Fibroblast of skin of scalp (primary cell): ENCODE data around the gene SPTB.

ENCODE experiments used
- DNase-seq: peaks from one replicate; pipeline ENCODE4 v3.0.0-alpha.2; 2013

The SPTB gene

DNA sequence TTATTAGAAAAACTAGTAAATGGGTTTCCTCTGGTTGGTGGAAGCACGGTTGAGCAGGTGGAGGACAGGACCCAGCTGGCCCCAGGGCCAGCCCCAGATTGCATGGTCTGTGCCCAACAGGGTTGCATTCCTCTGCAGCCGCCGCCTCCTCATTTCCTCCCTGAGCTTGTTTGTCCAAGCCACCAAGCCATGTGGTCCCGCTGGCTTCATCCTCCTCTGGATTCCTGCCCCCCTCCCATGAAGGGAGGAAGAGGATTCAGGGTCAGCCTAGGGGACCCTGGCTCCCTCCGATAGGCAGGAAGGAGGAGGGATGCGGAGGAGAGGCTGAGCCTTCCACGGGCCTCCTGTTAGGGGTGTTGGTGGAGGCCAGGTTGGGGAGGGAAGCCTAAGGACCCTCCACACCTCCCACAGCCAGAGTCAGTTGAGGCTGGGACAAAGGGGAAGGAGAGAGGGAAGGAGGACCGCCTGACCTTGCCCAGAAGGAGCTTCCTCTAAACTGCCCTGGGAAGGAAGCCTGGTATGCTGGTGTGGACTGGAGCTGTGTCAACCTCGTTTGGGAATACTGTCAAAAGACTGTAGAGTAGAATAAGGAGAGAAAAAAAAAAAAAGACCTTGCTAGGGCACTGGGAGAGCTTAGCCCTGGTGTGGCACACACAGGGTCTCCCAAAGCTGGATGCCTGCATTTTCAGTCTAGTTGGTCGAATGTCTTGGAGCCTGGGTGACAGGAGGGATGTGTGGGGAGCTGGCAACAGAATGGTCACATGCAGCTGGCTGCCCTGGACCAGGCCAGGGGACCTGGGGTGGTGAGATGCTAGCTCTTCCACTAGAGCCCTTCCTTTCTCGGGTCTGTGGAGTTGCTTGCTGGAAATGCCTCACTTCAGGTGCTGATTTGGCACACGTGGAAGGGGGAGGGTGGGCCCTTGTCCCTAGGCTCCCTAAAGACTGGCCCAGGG, 133.1 kb downstream of the SPTB start:
- peak; percentile 24 for DNase-seq

GRCh38 chr14:64745511-64746091, 134.1 kb downstream of the SPTB start:
- DNase-seq, result no peak

GRCh38 chr14:64743061-64743460, 136.6 kb downstream of the SPTB start:
- DNase-seq, result no peak

DNA sequence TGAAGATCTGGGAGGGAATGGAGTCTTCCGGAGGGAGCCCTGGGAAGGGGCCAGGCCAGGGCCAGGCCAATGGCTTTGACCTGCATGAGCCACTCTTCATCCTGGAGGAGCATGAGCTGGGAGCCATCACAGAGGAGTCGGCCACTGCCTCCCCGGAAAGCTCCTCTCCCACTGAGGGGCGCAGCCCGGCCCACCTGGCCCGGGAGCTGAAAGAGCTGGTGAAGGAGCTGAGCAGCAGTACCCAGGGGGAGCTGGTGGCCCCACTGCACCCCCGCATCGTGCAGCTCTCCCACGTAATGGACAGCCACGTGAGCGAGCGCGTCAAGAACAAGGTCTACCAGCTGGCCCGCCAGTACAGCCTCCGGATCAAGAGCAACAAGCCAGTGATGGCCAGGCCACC, 137.7 kb downstream of the SPTB start:
- no peak for DNase-seq

DNA sequence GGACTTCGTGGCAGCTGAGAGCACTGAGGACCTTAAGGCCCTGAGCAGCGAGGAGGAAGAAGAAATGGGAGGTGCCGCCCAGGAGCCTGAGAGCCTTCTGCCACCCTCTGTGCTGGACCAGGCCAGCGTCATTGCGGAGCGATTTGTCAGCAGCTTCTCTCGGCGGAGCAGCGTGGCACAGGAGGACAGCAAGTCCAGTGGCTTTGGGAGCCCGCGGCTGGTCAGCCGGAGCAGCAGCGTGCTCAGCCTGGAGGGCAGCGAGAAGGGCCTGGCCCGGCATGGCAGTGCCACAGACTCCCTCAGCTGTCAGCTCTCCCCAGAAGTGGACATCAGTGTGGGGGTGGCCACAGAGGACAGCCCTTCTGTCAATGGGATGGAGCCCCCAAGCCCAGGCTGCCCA, 138.5 kb downstream of the SPTB start:
- no peak for DNase-seq

DNA sequence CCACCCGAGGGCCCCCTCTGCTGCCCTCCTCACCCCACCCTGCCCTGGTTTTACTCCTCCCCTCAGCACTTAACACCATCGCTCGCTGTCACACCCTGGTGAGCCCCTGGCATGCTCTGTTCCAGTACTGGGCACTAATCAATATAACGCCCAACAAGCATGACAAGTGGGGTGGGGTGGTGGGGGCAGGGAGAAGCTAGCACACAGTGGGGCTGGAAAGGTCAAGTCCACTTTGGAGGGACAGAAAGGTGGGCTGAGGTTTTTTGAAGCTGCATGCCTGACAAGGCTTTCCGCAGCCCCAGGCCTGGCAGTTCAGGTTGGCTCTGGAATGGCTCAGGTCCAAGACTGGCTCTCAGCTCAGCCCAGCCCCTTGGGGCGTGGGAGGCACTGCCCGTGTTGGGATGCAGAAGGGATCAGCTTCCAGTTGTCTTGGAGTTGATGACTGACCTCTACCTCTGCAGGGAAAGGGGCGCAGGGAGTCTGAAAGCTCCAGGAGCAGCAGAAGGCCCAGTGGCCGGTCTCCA, 141.4 kb downstream of the SPTB start:
- no peak for DNase-seq

DNA sequence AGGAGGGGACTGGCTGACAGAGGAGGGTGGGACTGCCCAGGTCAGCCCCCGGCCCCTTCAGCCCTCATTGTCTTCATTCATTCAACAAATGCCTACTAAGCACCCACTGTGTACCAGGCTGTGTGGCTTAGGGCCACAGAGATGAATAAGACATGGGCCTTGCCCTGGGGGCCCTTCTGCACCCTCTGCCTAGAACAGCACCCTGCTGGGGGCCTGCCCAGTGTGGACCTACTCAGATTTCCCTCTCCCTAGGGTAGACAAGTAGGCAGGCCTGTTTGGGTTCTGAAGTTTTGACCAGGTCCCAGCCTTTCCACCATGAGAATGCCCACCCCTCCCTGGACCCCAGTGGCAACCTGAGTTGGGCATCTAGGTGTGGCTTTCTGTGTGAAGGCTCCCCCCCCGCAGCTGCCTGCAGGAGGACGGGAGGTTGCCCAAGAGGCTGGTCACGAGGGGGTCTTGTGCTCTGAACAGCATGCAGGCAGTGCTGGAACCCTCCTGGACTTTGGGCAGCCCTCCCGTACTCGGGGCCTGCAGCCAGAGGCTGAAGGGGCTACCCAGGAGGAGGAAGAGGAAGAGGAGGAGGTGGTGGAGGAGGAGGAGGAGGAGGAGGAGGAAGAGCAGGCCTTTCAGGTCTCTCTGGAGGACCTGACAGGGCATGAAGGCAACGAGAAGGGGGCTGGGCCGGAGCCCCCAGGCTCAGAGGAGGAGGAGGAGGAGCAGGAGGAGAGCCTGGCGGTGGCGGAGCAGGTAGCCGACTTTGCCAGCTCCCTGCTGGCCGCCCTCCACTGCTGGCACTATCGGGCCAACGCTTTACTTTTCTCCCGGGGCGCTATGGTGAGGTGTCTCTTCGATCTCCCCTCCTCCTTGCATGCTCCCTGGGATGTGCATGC, 142.1 kb downstream of the SPTB start:
- no peak for DNase-seq

GRCh38 chr14:64736271-64737169, 143.2 kb downstream of the SPTB start:
- DNase-seq, result no peak

GRCh38 chr14:64734990-64735389, 144.7 kb downstream of the SPTB start:
- DNase-seq, result no peak

DNA sequence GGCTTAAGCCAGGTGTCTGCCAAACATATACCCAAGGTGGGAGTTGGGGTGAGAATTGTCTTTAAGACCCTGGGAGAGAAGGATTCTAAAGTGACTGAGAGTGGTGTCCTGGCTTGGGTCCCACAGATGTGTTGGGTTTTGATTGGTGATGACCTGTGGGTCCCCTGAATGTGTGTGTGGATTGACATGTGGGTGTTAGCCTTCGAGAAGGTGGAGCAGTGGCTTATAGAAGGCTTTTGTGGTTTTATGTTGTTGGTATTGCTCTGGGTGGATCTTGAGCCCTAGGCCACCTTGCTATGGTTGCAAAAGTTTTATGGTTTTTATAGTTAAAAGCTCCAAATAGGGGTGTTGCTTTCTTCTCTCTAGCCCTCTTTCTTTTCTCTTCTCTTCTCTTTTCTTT, 145.8 kb downstream of the SPTB start:
- DNase-seq, result no peak

DNA sequence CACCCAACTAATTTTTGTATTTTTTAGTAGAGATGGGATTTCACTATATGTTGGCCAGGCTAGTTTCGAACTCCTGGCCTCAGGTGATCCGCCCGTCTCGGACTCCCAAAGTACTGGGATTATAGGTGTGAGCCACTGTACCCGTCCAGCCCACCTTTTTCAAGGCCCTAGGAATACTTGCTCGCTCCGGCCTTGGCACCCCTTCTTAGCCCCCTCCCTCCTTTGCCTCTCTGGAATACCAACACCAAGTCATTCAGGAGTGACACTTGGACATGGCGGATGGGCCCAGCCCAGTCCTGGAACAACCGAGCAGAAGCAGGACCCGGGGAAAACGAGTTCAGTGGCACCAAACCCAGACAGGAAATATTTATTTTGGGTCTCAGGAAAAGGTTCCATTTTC, 146.4 kb downstream of the SPTB start:
- no peak for DNase-seq

DNA sequence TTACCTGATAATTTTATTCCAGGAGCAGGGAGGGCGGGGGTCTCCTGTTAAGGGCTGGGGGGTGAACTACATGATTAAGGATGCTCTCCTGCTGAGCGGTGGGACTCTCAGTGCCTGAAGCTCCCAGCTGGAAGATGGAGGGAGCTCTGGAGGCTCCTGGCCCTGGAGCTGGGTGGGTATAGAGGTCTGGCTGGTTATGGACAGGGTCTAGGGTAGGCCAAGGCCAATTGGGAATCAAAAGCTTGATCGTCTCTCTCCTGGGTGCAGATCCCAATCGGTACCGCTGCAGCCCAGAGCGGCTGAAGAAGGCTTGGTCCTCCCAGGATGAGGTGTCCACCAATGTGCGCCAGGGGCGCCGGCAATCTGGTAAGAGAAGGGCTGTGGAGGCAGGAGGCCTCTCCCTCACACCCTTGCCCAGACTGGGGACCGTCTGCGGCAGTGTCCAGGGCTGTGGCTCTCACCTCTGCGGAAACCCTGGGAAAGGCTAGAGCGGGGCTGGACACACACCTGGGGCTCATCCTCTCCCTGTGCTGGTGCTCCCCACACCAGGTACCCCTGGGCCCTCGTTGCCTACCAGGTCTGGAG, 147.1 kb downstream of the SPTB start:
- no peak for DNase-seq

GRCh38 chr14:64732066-64732465, 147.6 kb downstream of the SPTB start:
- DNase-seq, result no peak

- no peak for DNase-seq
Observed at GRCh38 chr14:64731141-64731581, 148.5 kb downstream of the SPTB start.

GRCh38 chr14:64730681-64731080, 149.0 kb downstream of the SPTB start:
- DNase-seq, result no peak

DNA sequence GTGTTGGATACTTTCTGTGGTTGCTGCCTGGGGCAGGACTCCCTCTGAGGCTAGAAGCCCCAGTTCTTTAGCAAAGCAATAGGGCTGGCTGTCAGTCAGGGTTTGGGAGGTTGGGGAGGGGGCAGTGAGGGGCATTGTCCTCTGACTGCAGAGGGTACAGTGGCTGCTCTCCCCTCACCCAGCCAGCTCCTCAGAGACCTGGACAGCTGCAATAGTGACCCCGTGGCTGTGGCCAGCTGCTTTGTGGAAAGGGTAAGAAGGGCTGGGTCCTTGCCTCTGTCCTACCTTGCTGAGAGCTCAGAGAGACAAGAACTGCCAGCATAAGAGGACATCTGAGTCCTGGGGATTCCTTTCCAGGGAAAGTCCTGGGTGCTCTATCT, 149.7 kb downstream of the SPTB start:
- DNase-seq, result no peak

GRCh38 chr14:64729386-64730060, 150.2 kb downstream of the SPTB start:
- DNase-seq, result no peak

DNA sequence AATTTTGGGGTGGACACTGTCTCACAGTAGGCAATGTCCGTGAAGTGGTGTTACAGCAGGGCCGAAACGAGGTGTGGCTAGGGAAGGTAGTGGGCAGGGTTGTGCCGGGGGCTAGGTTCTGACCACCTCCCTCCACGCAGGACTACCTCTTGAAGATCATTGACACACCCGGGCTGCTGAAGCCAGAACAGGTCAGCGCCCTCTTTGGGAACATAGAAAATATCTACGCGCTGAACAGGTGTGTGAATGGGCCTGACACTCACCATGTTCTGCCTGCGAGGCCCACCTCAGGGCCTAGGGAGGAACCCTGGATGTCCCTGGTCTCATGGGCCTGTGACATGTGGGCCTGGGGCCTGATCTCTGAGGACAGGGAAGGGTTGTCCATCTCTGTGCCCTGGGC, 150.9 kb downstream of the SPTB start:
- no peak for DNase-seq

- no peak for DNase-seq
Observed at GRCh38 chr14:64728106-64728505, 151.6 kb downstream of the SPTB start.

- DNase-seq, result no peak
Observed at GRCh38 chr14:64727551-64728071, 152.1 kb downstream of the SPTB start.

DNA sequence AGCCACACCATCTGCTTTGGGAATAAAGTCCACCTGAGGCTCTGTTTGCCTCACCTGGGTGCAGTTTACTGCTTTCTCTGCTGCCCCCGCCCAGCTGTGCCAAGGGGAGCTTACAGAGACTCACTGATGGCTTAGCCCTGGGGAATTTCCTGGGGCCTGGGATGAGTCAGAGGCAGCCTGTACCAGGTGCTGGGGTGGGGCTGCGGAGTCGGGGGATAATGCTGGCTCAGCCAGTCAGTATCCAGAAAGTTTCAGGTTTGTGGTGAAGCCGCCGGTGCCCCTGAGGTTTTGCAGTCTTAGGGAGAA, 153.2 kb downstream of the SPTB start:
- DNase-seq, result no peak
